Measurements from ENCODE around the gene NRG2.

DNA sequence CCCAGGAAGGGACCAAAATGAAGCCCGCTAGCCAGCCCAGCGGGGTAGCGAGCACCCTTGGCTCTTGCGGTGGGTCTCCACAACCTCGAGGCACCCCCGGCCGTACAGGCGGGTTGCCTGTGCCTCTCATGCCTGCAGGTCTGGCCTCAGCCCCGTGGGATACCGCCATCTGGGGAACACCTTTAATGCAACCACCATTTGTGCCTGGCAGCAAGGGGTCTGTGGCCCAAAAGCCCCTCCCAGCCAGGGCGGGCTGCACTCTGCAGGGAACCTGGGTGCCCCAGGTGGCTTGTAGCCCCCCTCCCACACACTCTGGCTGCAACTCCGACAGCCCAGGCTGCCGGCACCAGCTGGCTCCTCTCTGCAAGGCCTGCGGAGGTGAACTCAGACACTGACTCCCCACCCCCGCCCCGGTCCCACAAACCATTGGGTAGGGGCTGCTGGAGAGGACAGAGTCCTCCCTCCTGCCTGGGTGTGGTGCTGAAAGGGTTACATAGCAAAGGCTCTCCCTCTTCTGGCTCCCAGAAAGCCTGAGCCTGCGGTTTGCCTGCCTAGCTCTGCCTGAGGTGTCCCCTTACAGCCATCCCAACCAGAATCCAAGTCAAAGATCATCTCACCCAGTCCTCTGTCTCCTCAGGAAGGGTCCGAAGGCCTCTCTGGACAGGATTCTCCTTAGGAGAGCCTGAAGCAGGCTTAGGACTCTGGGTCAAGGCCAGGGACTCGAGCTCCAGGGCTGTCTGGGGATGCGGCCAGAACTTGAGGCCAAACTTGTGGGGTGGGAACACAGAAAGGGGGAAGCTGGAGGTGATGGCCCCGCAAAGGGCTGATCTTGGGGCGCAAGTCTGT lies 138.1 kb downstream of the NRG2 start:
- TF ChIP-seq, protein P1, sequence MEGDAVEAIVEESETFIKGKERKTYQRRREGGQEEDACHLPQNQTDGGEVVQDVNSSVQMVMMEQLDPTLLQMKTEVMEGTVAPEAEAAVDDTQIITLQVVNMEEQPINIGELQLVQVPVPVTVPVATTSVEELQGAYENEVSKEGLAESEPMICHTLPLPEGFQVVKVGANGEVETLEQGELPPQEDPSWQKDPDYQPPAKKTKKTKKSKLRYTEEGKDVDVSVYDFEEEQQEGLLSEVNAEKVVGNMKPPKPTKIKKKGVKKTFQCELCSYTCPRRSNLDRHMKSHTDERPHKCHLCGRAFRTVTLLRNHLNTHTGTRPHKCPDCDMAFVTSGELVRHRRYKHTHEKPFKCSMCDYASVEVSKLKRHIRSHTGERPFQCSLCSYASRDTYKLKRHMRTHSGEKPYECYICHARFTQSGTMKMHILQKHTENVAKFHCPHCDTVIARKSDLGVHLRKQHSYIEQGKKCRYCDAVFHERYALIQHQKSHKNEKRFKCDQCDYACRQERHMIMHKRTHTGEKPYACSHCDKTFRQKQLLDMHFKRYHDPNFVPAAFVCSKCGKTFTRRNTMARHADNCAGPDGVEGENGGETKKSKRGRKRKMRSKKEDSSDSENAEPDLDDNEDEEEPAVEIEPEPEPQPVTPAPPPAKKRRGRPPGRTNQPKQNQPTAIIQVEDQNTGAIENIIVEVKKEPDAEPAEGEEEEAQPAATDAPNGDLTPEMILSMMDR (IDR thresholded peaks at IDR 0.05), result no peak
- TF ChIP-seq POLR2A (IDR thresholded peaks at IDR 0.05), result no peak

All from adrenal gland (tissue), 5 donors.